C4-2B (cell line): Measurements from ENCODE around the gene NAPB.

Experiments
- H3K27ac ChIP-seq: fragments of 450-650 bp; 2 replicates; pipeline ENCODE4 v1.5.1; 2017
- CTCF ChIP-seq: fragments of 450-650 bp; conservative IDR thresholded peaks from 2 replicates; pipeline ENCODE4 v1.5.1; 2017; ENCODE audit warnings: mild to moderate bottlenecking
- ZFX ChIP-seq: fragments of 450-650 bp; IDR thresholded peaks from 2 replicates; pipeline ENCODE4 v1.6.1; 2017

Gene NAPB

DNA sequence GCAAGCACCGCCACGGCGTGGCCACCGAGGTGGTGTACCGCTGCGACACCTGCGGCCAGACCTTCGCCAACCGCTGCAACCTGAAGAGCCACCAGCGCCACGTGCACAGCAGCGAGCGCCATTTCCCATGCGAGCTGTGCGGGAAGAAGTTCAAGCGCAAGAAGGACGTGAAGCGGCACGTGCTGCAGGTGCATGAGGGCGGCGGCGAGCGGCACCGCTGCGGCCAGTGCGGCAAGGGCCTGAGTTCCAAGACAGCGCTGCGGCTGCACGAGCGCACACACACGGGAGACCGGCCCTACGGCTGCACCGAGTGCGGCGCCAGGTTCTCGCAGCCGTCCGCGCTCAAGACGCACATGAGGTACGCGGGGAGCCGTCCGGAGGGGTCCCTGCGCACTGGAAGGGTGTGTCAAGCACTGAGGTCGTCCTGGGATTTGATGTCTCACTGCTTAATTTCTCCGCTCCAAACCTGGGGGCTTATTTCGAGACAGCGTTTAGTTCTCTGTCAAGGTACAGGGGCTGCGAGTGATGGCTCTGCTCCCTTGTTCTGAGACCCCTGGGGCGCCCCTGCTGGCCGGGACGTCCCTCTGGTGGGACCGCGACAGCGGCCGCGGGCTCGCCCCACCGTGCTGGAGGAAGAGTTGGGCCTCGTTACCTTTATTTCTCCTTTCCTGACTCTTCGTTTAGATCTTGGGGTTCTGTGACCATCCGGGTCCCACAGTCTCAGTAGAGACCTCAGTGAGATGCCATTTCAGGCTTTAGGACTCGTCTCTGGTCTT, 55.7 kb downstream of the NAPB start:
- no peak for TF ChIP-seq CTCF
- TF ChIP-seq ZFX = no peak
- no peak overlapping the region for H3K27ac ChIP-seq

DNA sequence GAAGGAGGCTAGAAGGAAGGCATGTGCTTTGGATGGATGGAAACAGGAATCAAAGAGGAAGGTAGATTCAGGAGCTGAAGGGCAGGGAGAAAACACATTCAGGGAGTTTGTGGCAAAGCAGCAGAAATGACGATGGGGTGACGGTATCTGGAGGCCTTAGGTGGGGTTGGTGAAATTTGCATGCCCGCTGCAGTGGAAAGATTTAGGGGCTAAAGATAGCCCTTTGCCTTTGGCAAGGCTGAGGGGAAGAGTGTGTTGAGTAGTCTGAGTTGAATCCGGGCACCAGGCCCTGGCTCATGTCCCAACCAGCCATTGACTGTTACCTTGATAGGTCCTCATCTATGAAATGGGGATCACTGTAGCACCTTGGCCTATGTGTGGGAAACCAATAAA, 58.0 kb downstream of the NAPB start:
- TF ChIP-seq ZFX = no peak
- no peak for TF ChIP-seq CTCF
- H3K27ac ChIP-seq = peak overlapping the region; percentile 97

DNA sequence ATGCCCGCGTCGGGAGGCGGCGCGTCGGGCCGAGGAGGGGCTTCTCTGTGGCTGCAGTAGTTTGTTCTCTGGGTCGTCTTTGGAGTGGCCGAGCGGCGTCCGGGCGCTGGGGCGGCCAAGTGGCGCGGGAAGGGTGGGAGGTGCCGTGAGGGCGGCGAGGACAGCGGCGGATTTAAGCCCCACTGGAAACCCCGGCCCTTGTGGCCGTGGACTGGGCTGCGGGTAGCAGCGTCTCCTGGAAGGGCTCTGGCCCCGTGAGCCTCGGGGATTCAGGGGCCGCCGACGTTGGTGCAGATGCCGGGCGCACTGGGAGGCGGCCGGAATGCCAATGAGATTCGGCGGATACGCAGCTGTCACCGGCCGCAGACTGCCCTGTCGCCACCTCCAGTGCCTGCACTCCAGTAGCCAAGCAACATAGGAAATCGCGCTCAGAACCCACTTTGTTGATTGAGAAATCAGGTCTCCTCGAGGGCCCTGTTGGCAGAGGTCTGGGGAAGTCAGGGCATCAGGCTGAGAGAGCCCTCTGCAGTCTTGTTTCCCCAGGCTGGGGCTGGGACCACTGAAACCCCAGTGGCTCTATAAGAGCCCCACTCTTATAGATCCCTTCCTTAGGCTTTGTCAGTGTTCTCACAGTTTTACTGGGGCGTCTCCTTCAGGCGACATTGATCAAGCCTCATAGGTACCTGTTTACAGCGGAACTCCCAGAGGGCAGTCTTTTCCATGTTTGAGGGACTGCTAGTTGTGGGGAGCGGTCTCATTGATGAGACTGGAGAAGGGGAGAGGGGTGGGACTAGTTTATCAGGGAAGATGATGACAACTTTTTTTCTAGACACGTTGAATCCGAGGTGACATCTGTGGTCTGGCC, 58.7 kb downstream of the NAPB start:
- H3K27ac ChIP-seq = peak overlapping the region; percentile 97
- TF ChIP-seq CTCF = no peak
- TF ChIP-seq ZFX = peak; percentile 49; the same call in 1 of the 2 replicates

GRCh38 chr20:23361476-23362391, 59.6 kb downstream of the NAPB start, which contains the start of gene GZF1:
TSS of gene GZF1 (plus strand) at chr20:23362182. CDS start at chr20:23364384, 2,202 bp downstream.
- H3K27ac ChIP-seq = peak within 1 kb of the TSS; percentile 97
- TF ChIP-seq CTCF (no peak), ZFX (peak; percentile 72)

GRCh38 chr20:23361119-23361475, 60.2 kb downstream of the NAPB start:
- TF ChIP-seq ZFX (no peak), CTCF (no peak)
- H3K27ac ChIP-seq = peak overlapping the region; percentile 97

- no peak overlapping the region for H3K27ac ChIP-seq
These were observed 60.8 kb downstream of the NAPB start for GRCh38 chr20:23360531-23360930.

More at GRCh38 chr20:23360531-23360930, 60.8 kb downstream of the NAPB start:
- TF ChIP-seq CTCF (no peak), ZFX (no peak)
